DND-41 (cell line): Measurements from ENCODE around the gene CCT2.

Experiments used
- CTCF ChIP-seq: IDR thresholded peaks from 2 replicates; pipeline ENCODE4 v1.5.1; 2012; ENCODE audit warnings: borderline replicate concordance, low read length, moderate library complexity, mild to moderate bottlenecking; ENCODE audit not compliant: poor library complexity, severe bottlenecking; ENCODE audit errors: extremely low read depth
- EZH2 ChIP-seq: IDR thresholded peaks from 3 replicates; pipeline ENCODE4 v1.6.1; 2012; ENCODE audit warnings: borderline replicate concordance, low read depth, mild to moderate bottlenecking, moderate library complexity, low read length, inconsistent platforms; ENCODE audit not compliant: severe bottlenecking

GRCh38 chr12:69540987-69541386 is 44.3 kb upstream of the CCT2 start:
- TF ChIP-seq CTCF (no peak), EZH2 (no peak)
